Measurements from ENCODE around the gene NR2C2. TPM values are rescaled to one million over a fixed set of nuclear protein-coding genes. Genes with fewer than 3 reads are reported as not detected.

NR2C2 gene
- total and polyA plus RNA-seq, 5 donors from 2014 or later = 9.3 to 61.5 (median 12.4) TPM

GRCh38 chr3:15017191-15017590 is 69.8 kb downstream of the NR2C2 start:
- Histone ChIP-seq H3K9me3 (ENCODE audit: control insufficient read depth in 2 of 2, low read length in 2 of 2) (no peaks in the 10 kb centered on the region), H3K27me3 (ENCODE audit: control insufficient read depth, insufficient read depth, low read length) (no peaks in the 10 kb centered on the region), H3K4me3 (ENCODE audit: low read depth, low read length) (no peak overlapping the region), H3K36me3 (ENCODE audit: control insufficient read depth, insufficient read depth, low read length) (peaks cover 83% of the 10 kb centered on the region), H3K4me1 (ENCODE audit: control insufficient read depth, insufficient read depth, low read length, poor library complexity, severe bottlenecking) (no peaks in the 10 kb centered on the region), H3K27ac (ENCODE audit: insufficient read depth, low read length, poor library complexity, severe bottlenecking) (no peak overlapping the region)
- H3K27ac Mint-ChIP-seq = peak overlapping the region in 1 of 3 donors; percentile 15
- no peaks in the 10 kb centered on the region for H3K27me3 Mint-ChIP-seq
- DNase-seq (no peak), ATAC-seq (ENCODE audit: low read depth in 2 of 2) (no peak)
- H3K36me3 Mint-ChIP-seq = peaks cover 77% of the 10 kb centered on the region
- peaks cover 0 to 2% (median 0%) of the 10 kb centered on the region in 4 donors for H3K4me1 Mint-ChIP-seq
- no peak overlapping the region for H3K4me3 Mint-ChIP-seq
- no peaks in the 10 kb centered on the region for H3K9me3 Mint-ChIP-seq

GRCh38 chr3:15023249-15023648 is 75.9 kb downstream of the NR2C2 start:
- Histone ChIP-seq H3K4me1 (ENCODE audit: control insufficient read depth, insufficient read depth, low read length, poor library complexity, severe bottlenecking) (no peaks in the 10 kb centered on the region), H3K27me3 (ENCODE audit: control insufficient read depth, insufficient read depth, low read length) (no peaks in the 10 kb centered on the region), H3K4me3 (ENCODE audit: low read depth, low read length) (no peak overlapping the region), H3K27ac (ENCODE audit: insufficient read depth, low read length, poor library complexity, severe bottlenecking) (no peak overlapping the region), H3K9me3 (ENCODE audit: control insufficient read depth in 2 of 2, low read length in 2 of 2) (no peaks in the 10 kb centered on the region), H3K36me3 (ENCODE audit: control insufficient read depth, insufficient read depth, low read length) (peaks cover 82% of the 10 kb centered on the region)
- H3K9me3 Mint-ChIP-seq = no peaks in the 10 kb centered on the region
- peaks cover 0 to 9% (median 3%) of the 10 kb centered on the region in 4 donors for H3K4me1 Mint-ChIP-seq
- H3K27me3 Mint-ChIP-seq = no peaks in the 10 kb centered on the region
- peaks cover 70% of the 10 kb centered on the region for H3K36me3 Mint-ChIP-seq
- no peak overlapping the region for H3K27ac Mint-ChIP-seq
- ATAC-seq (ENCODE audit: low read depth in 2 of 2) (no peak), DNase-seq (no peak)
- H3K4me3 Mint-ChIP-seq = no peak overlapping the region

GRCh38 chr3:15023719-15024118 is 76.3 kb downstream of the NR2C2 start:
- Mint-ChIP-seq H3K9me3 (no peaks in the 10 kb centered on the region), H3K27me3 (no peaks in the 10 kb centered on the region), H3K4me3 (no peak overlapping the region), H3K4me1 (peaks cover 0 to 9% (median 3%) of the 10 kb centered on the region in 4 donors), H3K36me3 (peaks cover 72% of the 10 kb centered on the region), H3K27ac (no peak overlapping the region)
- ATAC-seq (ENCODE audit: low read depth in 2 of 2) (no peak), DNase-seq (no peak)
- H3K36me3 ChIP-seq (ENCODE audit: control insufficient read depth, insufficient read depth, low read length) = peaks cover 84% of the 10 kb centered on the region
- no peaks in the 10 kb centered on the region for H3K9me3 ChIP-seq (ENCODE audit: control insufficient read depth in 2 of 2, low read length in 2 of 2)
- no peak overlapping the region for H3K27ac ChIP-seq (ENCODE audit: insufficient read depth, low read length, poor library complexity, severe bottlenecking)
- H3K4me1 ChIP-seq (ENCODE audit: control insufficient read depth, insufficient read depth, low read length, poor library complexity, severe bottlenecking) = no peaks in the 10 kb centered on the region
- H3K4me3 ChIP-seq (ENCODE audit: low read depth, low read length) = no peak overlapping the region
- H3K27me3 ChIP-seq (ENCODE audit: control insufficient read depth, insufficient read depth, low read length) = no peaks in the 10 kb centered on the region

GRCh38 chr3:15029625-15030024 is 82.2 kb downstream of the NR2C2 start:
- Histone ChIP-seq H3K36me3 (ENCODE audit: control insufficient read depth, insufficient read depth, low read length) (peaks cover 86% of the 10 kb centered on the region), H3K27me3 (ENCODE audit: control insufficient read depth, insufficient read depth, low read length) (no peaks in the 10 kb centered on the region), H3K27ac (ENCODE audit: insufficient read depth, low read length, poor library complexity, severe bottlenecking) (no peak overlapping the region), H3K4me1 (ENCODE audit: control insufficient read depth, insufficient read depth, low read length, poor library complexity, severe bottlenecking) (no peaks in the 10 kb centered on the region), H3K9me3 (ENCODE audit: control insufficient read depth in 2 of 2, low read length in 2 of 2) (no peaks in the 10 kb centered on the region), H3K4me3 (ENCODE audit: low read depth, low read length) (no peak overlapping the region)
- peaks cover 57% of the 10 kb centered on the region for H3K36me3 Mint-ChIP-seq
- H3K27me3 Mint-ChIP-seq = no peaks in the 10 kb centered on the region
- no peaks in the 10 kb centered on the region for H3K9me3 Mint-ChIP-seq
- H3K4me3 Mint-ChIP-seq = no peak overlapping the region
- ATAC-seq (ENCODE audit: low read depth in 2 of 2) (no peak), DNase-seq (no peak)
- H3K4me1 Mint-ChIP-seq = peaks cover 0 to 5% (median 3%) of the 10 kb centered on the region in 4 donors
- H3K27ac Mint-ChIP-seq = peak overlapping the region in 2 of 3 donors; percentile 17 to 57

- Histone ChIP-seq H3K36me3 (ENCODE audit: control insufficient read depth, insufficient read depth, low read length) (peaks cover 88% of the 10 kb centered on the region), H3K9me3 (ENCODE audit: control insufficient read depth in 2 of 2, low read length in 2 of 2) (no peaks in the 10 kb centered on the region), H3K4me1 (ENCODE audit: control insufficient read depth, insufficient read depth, low read length, poor library complexity, severe bottlenecking) (no peaks in the 10 kb centered on the region), H3K27me3 (ENCODE audit: control insufficient read depth, insufficient read depth, low read length) (no peaks in the 10 kb centered on the region), H3K4me3 (ENCODE audit: low read depth, low read length) (no peak overlapping the region), H3K27ac (ENCODE audit: insufficient read depth, low read length, poor library complexity, severe bottlenecking) (no peak overlapping the region)
- DNase-seq (no peak), ATAC-seq (ENCODE audit: low read depth in 2 of 2) (no peak)
- no peaks in the 10 kb centered on the region for H3K4me1 Mint-ChIP-seq
- no peak overlapping the region for H3K4me3 Mint-ChIP-seq
- H3K27ac Mint-ChIP-seq = peak overlapping the region in 2 of 3 donors; percentile 24 to 54
- no peaks in the 10 kb centered on the region for H3K9me3 Mint-ChIP-seq
- H3K36me3 Mint-ChIP-seq = peaks cover 34% of the 10 kb centered on the region
- no peaks in the 10 kb centered on the region for H3K27me3 Mint-ChIP-seq
These were observed 85.3 kb downstream of the NR2C2 start for GRCh38 chr3:15032650-15033049.

GRCh38 chr3:15033103-15033502 is 85.7 kb downstream of the NR2C2 start:
- Histone ChIP-seq H3K4me1 (ENCODE audit: control insufficient read depth, insufficient read depth, low read length, poor library complexity, severe bottlenecking) (no peaks in the 10 kb centered on the region), H3K4me3 (ENCODE audit: low read depth, low read length) (no peak overlapping the region), H3K27me3 (ENCODE audit: control insufficient read depth, insufficient read depth, low read length) (no peaks in the 10 kb centered on the region), H3K9me3 (ENCODE audit: control insufficient read depth in 2 of 2, low read length in 2 of 2) (no peaks in the 10 kb centered on the region), H3K36me3 (ENCODE audit: control insufficient read depth, insufficient read depth, low read length) (peaks cover 90% of the 10 kb centered on the region), H3K27ac (ENCODE audit: insufficient read depth, low read length, poor library complexity, severe bottlenecking) (no peak overlapping the region)
- Mint-ChIP-seq H3K9me3 (no peaks in the 10 kb centered on the region), H3K4me1 (no peaks in the 10 kb centered on the region), H3K4me3 (no peak overlapping the region), H3K27ac (peak overlapping the region in 1 of 3 donors; percentile 24), H3K27me3 (no peaks in the 10 kb centered on the region), H3K36me3 (peaks cover 37% of the 10 kb centered on the region)
- no peak for ATAC-seq (ENCODE audit: low read depth in 2 of 2)
- DNase-seq = no peak

- Mint-ChIP-seq H3K4me3 (no peak overlapping the region), H3K36me3 (peaks cover 30% of the 10 kb centered on the region), H3K4me1 (peaks cover 0 to 6% (median 1%) of the 10 kb centered on the region in 4 donors), H3K9me3 (no peaks in the 10 kb centered on the region), H3K27ac (peak overlapping the region in 1 of 3 donors; percentile 54), H3K27me3 (no peaks in the 10 kb centered on the region)
- no peak for ATAC-seq (ENCODE audit: low read depth in 2 of 2)
- no peaks in the 10 kb centered on the region for H3K4me1 ChIP-seq (ENCODE audit: control insufficient read depth, insufficient read depth, low read length, poor library complexity, severe bottlenecking)
- no peaks in the 10 kb centered on the region for H3K27me3 ChIP-seq (ENCODE audit: control insufficient read depth, insufficient read depth, low read length)
- H3K36me3 ChIP-seq (ENCODE audit: control insufficient read depth, insufficient read depth, low read length) = peaks cover 93% of the 10 kb centered on the region
- no peaks in the 10 kb centered on the region for H3K9me3 ChIP-seq (ENCODE audit: control insufficient read depth in 2 of 2, low read length in 2 of 2)
- no peak for DNase-seq
- no peak overlapping the region for H3K4me3 ChIP-seq (ENCODE audit: low read depth, low read length)
- no peak overlapping the region for H3K27ac ChIP-seq (ENCODE audit: insufficient read depth, low read length, poor library complexity, severe bottlenecking)
These were observed 90.9 kb downstream of the NR2C2 start for GRCh38 chr3:15038306-15038705.

GRCh38 chr3:15040844-15041243 is 93.5 kb downstream of the NR2C2 start:
- peaks cover 8% of the 10 kb centered on the region for H3K4me1 ChIP-seq (ENCODE audit: control insufficient read depth, insufficient read depth, low read length, poor library complexity, severe bottlenecking)
- H3K4me1 Mint-ChIP-seq = peaks cover 0 to 21% (median 13%) of the 10 kb centered on the region in 4 donors
- H3K9me3 ChIP-seq (ENCODE audit: control insufficient read depth in 2 of 2, low read length in 2 of 2) = no peaks in the 10 kb centered on the region
- H3K9me3 Mint-ChIP-seq = no peaks in the 10 kb centered on the region
- H3K27ac ChIP-seq (ENCODE audit: insufficient read depth, low read length, poor library complexity, severe bottlenecking) = no peak overlapping the region
- DNase-seq = no peak
- no peaks in the 10 kb centered on the region for H3K27me3 ChIP-seq (ENCODE audit: control insufficient read depth, insufficient read depth, low read length)
- H3K4me3 Mint-ChIP-seq = no peak overlapping the region
- H3K36me3 Mint-ChIP-seq = peaks cover 30% of the 10 kb centered on the region
- H3K36me3 ChIP-seq (ENCODE audit: control insufficient read depth, insufficient read depth, low read length) = peaks cover 95% of the 10 kb centered on the region
- H3K4me3 ChIP-seq (ENCODE audit: low read depth, low read length) = no peak overlapping the region
- H3K27ac Mint-ChIP-seq = peak overlapping the region in 2 of 3 donors; percentile 12 to 72
- no peaks in the 10 kb centered on the region for H3K27me3 Mint-ChIP-seq
- ATAC-seq (ENCODE audit: low read depth in 2 of 2) = no peak

Measured in CD4-positive, CD25-positive, alpha-beta regulatory T cell (primary cell).